ENCODE data around the gene SCGN. TPM values are rescaled to one million over a fixed set of nuclear protein-coding genes. Genes with fewer than 3 reads are reported as not detected.
A peak's percentile ranks its signal among the peaks of the same experiment; 100 is the strongest.

Gene SCGN
- total RNA-seq, 1 donor, result not detected

- H3K4me3 ChIP-seq (ENCODE audit: low read depth, low read length), result no peak overlapping the region
- TF ChIP-seq, protein P1, sequence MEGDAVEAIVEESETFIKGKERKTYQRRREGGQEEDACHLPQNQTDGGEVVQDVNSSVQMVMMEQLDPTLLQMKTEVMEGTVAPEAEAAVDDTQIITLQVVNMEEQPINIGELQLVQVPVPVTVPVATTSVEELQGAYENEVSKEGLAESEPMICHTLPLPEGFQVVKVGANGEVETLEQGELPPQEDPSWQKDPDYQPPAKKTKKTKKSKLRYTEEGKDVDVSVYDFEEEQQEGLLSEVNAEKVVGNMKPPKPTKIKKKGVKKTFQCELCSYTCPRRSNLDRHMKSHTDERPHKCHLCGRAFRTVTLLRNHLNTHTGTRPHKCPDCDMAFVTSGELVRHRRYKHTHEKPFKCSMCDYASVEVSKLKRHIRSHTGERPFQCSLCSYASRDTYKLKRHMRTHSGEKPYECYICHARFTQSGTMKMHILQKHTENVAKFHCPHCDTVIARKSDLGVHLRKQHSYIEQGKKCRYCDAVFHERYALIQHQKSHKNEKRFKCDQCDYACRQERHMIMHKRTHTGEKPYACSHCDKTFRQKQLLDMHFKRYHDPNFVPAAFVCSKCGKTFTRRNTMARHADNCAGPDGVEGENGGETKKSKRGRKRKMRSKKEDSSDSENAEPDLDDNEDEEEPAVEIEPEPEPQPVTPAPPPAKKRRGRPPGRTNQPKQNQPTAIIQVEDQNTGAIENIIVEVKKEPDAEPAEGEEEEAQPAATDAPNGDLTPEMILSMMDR (IDR thresholded peaks at IDR 0.05; ENCODE audit: insufficient read depth, low read depth, low read length), result no peak
- DNase-seq (ENCODE audit: low read depth), result no peak
These were observed 46.6 kb downstream of the SCGN start for GRCh38 chr6:25698631-25699030.

GRCh38 chr6:25699649-25700048 is 47.6 kb downstream of the SCGN start:
- DNase-seq (ENCODE audit: low read depth), result no peak
- TF ChIP-seq, protein P1 (IDR thresholded peaks at IDR 0.05; ENCODE audit: insufficient read depth, low read depth, low read length), result no peak

GRCh38 chr6:25700761-25701160 is 48.7 kb downstream of the SCGN start:
- DNase-seq (ENCODE audit: low read depth), result no peak
- TF ChIP-seq, protein P1 (IDR thresholded peaks at IDR 0.05; ENCODE audit: insufficient read depth, low read depth, low read length), result no peak
- H3K4me3 ChIP-seq (ENCODE audit: low read depth, low read length), result no peak overlapping the region

More at GRCh38 chr6:25699649-25700048, 47.6 kb downstream of the SCGN start:
- H3K4me3 ChIP-seq (ENCODE audit: low read depth, low read length), result no peak overlapping the region

DNA sequence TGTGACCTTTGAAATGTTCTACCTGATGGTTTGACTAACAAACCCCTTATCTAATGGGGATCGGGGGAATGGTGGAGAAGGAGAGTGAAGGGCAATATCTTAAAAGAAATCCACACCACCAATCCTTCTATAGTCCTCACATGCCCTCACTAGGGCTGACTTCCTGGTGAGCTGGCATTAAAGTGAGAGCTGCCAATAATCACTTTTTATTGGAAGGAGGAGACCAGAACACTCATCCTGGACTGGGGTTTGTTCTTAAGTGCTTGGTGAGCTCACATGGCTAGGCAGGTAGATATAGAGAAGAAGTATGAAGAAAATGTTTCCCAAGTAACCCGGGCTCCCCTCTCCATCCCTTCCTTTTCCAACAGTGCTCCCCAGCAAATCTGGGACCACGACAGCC is 49.8 kb downstream of the SCGN start:
- TF ChIP-seq, protein P1 (IDR thresholded peaks at IDR 0.05; ENCODE audit: insufficient read depth, low read depth, low read length), result no peak
- DNase-seq (ENCODE audit: low read depth), result no peak
- H3K4me3 ChIP-seq (ENCODE audit: low read depth, low read length), result no peak overlapping the region

- H3K4me3 ChIP-seq (ENCODE audit: low read depth, low read length), result no peak overlapping the region
- no peak for DNase-seq (ENCODE audit: low read depth)
- TF ChIP-seq, protein P1 (IDR thresholded peaks at IDR 0.05; ENCODE audit: insufficient read depth, low read depth, low read length), result no peak
These were observed 51.0 kb downstream of the SCGN start for GRCh38 chr6:25703005-25703404.

DNA sequence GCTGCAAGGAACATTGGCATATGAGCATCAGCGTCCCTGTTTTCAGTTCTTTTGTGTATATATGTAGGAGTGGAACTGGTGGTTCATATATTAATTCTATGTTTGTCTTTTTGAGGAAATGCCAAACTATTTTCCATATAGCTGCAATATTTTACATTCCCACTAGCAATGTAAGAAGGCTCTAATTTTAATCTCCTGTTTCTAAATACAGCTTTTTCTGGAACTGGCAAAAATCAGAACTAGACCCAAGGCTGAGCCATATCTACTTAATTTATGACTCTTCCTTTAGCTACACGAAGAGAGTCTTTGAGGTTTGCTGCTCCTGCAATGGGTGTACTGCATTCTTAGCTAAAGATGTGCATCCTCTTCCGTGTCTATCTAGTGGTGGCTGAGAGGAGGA is 52.0 kb downstream of the SCGN start:
- TF ChIP-seq, protein P1 (IDR thresholded peaks at IDR 0.05; ENCODE audit: insufficient read depth, low read depth, low read length), result no peak
- H3K4me3 ChIP-seq (ENCODE audit: low read depth, low read length), result no peak overlapping the region
- no peak for DNase-seq (ENCODE audit: low read depth)

DNA sequence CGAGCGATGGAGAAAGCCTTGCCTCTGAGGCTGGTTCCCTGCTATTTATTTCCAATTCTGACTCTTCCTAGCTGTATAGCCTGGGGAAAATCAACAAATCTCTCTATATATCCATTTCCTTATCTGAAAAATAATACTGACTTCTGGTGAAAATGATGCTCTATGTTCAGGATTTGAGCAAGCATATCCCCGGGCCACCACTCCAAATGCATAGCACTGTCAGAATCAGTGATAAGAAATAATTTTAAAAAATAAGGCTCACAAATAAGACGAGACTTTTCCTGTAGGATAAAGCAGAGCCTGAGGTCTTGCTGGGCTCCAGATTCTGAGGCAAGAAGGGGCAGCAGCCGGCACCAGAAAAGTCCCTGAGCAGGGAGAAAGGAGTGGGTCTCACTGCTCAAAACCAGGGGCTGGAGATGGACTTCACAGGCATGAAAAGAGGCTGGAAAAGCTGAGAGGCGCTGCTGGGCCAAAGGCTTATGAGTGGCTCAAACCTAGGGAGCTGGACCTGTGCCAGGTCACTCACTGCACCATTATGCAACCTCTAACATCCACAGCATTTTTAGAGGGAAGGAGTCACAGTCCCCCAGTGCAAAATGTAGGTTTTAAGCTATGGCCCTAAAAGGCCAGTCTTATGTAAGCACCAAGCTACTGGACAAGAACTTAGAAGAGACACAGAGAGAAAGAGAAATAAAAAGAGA is 54.4 kb downstream of the SCGN start:
- TF ChIP-seq, protein P1 (IDR thresholded peaks at IDR 0.05; ENCODE audit: insufficient read depth, low read depth, low read length), result no peak
- H3K4me3 ChIP-seq (ENCODE audit: low read depth, low read length), result no peak overlapping the region
- peak; percentile 10 for DNase-seq (ENCODE audit: low read depth)

All from fibroblast of villous mesenchyme (primary cell).